Right lobe of liver (tissue), 6 donors: ENCODE results near the gene NDUFC1. TPM values are rescaled to one million over a fixed set of nuclear protein-coding genes. Genes with fewer than 3 reads are reported as not detected.

Experiments
- ATAC-seq, 4 donors: fragments of 200-7000 bp; cut with Tn5 transposase; one replicate each; pipeline ENCODE4 v1.9.1; 2020; ENCODE audit warnings: mild to moderate bottlenecking in 4 of 4, moderate library complexity in 4 of 4
- DNase-seq, 3 donors: peaks; one replicate each; pipeline ENCODE4 v3.0.0-alpha.2; 2020
- H3K27ac ChIP-seq, 3 donors: fragments of 200-600 bp; one replicate each; pipeline ENCODE4 v1.8.0; 2022
- H3K27me3 ChIP-seq, 2 donors: fragments of 200-600 bp; one replicate each; pipeline ENCODE4 v1.8.0; 2022
- H3K36me3 ChIP-seq, 4 donors: fragments of 200-600 bp; sonication (generic) in 1 of 4; one replicate each; pipeline versions ENCODE4 v1.5.1 to v1.8.0; 2017 to 2022; ENCODE audit warnings: control low read depth in 1 of 4
- H3K4me1 ChIP-seq, 4 donors: fragments of 200-600 bp; sonication (generic) in 1 of 4; one replicate each; pipeline versions ENCODE4 v1.5.1 to v1.8.0; 2017 to 2022; ENCODE audit warnings: control low read depth in 1 of 4
- H3K4me3 ChIP-seq, 3 donors: fragments of 200-600 bp; one replicate each; pipeline ENCODE4 v1.8.0; 2022
- H3K9me3 ChIP-seq, 4 donors: fragments of 200-600 bp; sonication (generic) in 1 of 4; one replicate each; pipeline versions ENCODE4 v1.5.1 to v1.8.0; 2017 to 2022; ENCODE audit warnings: control low read depth in 1 of 4
- POLR2A ChIP-seq: fragments of 450-650 bp; IDR thresholded peaks from one replicate; pipeline ENCODE4 v1.6.1; 2017; ENCODE audit warnings: antibody characterized with exemption, mild to moderate bottlenecking
- WGBS: methylation state at CpG from one replicate; pipeline ENCODE4 v1.1.6; 2018; ENCODE audit warnings: low coverage, low lambda C conversion rate; ENCODE audit not compliant: insufficient coverage; ENCODE audit errors: missing lambda C conversion rate; 5-methylcytosine and 5-hydroxymethylcytosine counted together
- intact Hi-C, 2 donors: fragments of 100-400 bp; cut with DNase I; formaldehyde crosslinking; loops; one replicate each; pipeline versions ENCODE4 v1.11.2 to v1.14.1; 2022
- total RNA-seq, 6 experiments: library from RNA; depleted of rRNA in 2 of 6; stranded (reverse); fragments of >200 nt in 2 of 6; fragmentation: NEBNext Ultra II Directional in 3 of 6; extraction: Animal tissue kit (Norgen Biotek cat#: 25700) in 3 of 6; gene quantifications; one replicate each; pipeline versions ENCODE4 v1.1.0 to v1.2.4, GENCODE V29; 2016 to 2023
- TF ChIP-seq, protein P1 (sequence below), 4 donors: fragments of 200-600 bp in 3 of 4; fragments of 450-650 bp in 1 of 4; IDR thresholded peaks; one replicate each; pipeline versions ENCODE4 v1.5.1 to v1.8.0; 2016 to 2022; ENCODE audit warnings: antibody characterized with exemption in 4 of 4, mild to moderate bottlenecking in 2 of 4
- donor health status: DM: no; HTN: yes; CAD: no.
- donor health status: DM: no; HTN: no; CAD: no.
- donor health status: DM: no; HTN: no; CAD: no.
- donor health status: DM: no; HTN: yes; CAD: no.
- donor health status: DM: no; HTN: yes; CAD: no.

Gene NDUFC1
- total RNA-seq, 6 experiments from 2014 or later = 24.7 to 41.0 (median 32.1) TPM

DNA sequence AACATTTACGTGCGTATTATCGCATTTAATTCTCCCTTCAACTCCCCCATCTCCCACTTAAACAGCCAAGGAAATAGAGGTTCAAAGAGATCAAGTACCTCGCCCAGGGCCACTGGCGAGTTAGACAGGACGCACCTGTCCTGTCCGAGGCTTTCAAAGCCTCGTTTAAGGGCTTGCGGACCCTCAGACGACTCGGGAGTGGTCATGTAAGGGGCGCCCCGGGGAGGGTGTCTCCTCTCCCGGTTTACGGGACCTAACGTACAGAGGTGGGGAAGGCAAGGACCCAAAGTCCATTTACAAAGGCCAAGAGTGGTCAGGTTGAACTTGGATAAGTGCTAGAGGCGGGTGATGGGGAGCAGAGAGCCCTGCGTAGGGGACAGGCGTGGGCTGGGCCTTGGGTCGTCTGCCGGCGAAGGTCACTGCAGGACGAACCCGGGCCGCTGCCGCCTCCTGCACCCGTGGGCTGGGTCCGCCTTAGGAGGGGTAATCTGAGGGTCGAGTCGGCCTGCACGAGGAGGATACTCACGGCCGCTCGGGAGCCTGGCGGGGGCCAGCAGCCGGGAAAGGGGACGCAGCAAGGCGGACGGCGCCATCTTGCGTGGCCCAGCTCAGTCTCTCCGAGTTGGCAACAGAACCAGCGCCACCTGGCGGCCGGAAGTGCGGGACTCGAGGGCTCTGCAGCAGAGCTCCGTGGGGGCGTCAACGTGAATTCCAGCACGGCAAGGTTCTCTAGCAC is 6.9 kb downstream of the NDUFC1 start:
- H3K4me1 ChIP-seq = peaks cover 0 to 31% (median 2%) of the 10 kb centered on the region in 4 donors
- no peaks in the 10 kb centered on the region for H3K9me3 ChIP-seq
- H3K27ac ChIP-seq = peak overlapping the region; percentile 87 to 92 (median 92)
- peak overlapping the region; percentile 74 to 83 (median 77) for H3K4me3 ChIP-seq
- 0% methylated on average over 27 of the region's 51 CpGs for WGBS
- H3K36me3 ChIP-seq = peaks cover 0 to 33% (median 14%) of the 10 kb centered on the region in 4 donors
- ATAC-seq (peak; percentile 95 to 99 (median 97)), DNase-seq (peak; percentile 97 to 99 (median 98))
- intact Hi-C loops = loop anchor here in 1 of 2 donors (10.0 kb wide), 1 partner anchor 201 kb away; no protein-coding TSS in a partner anchor
- no peaks in the 10 kb centered on the region for H3K27me3 ChIP-seq
- TF ChIP-seq POLR2A = peak; percentile 78
- TF ChIP-seq, protein P1, sequence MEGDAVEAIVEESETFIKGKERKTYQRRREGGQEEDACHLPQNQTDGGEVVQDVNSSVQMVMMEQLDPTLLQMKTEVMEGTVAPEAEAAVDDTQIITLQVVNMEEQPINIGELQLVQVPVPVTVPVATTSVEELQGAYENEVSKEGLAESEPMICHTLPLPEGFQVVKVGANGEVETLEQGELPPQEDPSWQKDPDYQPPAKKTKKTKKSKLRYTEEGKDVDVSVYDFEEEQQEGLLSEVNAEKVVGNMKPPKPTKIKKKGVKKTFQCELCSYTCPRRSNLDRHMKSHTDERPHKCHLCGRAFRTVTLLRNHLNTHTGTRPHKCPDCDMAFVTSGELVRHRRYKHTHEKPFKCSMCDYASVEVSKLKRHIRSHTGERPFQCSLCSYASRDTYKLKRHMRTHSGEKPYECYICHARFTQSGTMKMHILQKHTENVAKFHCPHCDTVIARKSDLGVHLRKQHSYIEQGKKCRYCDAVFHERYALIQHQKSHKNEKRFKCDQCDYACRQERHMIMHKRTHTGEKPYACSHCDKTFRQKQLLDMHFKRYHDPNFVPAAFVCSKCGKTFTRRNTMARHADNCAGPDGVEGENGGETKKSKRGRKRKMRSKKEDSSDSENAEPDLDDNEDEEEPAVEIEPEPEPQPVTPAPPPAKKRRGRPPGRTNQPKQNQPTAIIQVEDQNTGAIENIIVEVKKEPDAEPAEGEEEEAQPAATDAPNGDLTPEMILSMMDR (IDR thresholded peaks at IDR 0.05) = peak; percentile 93 to 99 (median 98)

GRCh38 chr4:139286186-139286698 is 16.0 kb downstream of the NDUFC1 start:
- no peak overlapping the region for H3K27ac ChIP-seq
- no peaks in the 10 kb centered on the region for H3K9me3 ChIP-seq
- H3K36me3 ChIP-seq = peaks cover 0 to 20% (median 10%) of the 10 kb centered on the region in 4 donors
- no peak overlapping the region for H3K4me3 ChIP-seq
- no peak for ATAC-seq
- intact Hi-C loops = no loop called here
- DNase-seq = no peak
- no peaks in the 10 kb centered on the region for H3K27me3 ChIP-seq
- TF ChIP-seq POLR2A = no peak
- TF ChIP-seq, protein P1 (IDR thresholded peaks at IDR 0.05) = no peak
- WGBS = 99% methylated on average over 7 of the region's 7 CpGs
- no peaks in the 10 kb centered on the region for H3K4me1 ChIP-seq

GRCh38 chr4:139282721-139283075 is 19.6 kb downstream of the NDUFC1 start:
- no peaks in the 10 kb centered on the region for H3K9me3 ChIP-seq
- no peak for DNase-seq
- H3K36me3 ChIP-seq = no peaks in the 10 kb centered on the region
- no peak for ATAC-seq
- TF ChIP-seq POLR2A = no peak
- TF ChIP-seq, protein P1 (IDR thresholded peaks at IDR 0.05) = no peak
- intact Hi-C loops = no loop called here
- H3K4me1 ChIP-seq = peaks cover 0 to 14% (median 0%) of the 10 kb centered on the region in 4 donors
- H3K27ac ChIP-seq = no peak overlapping the region
- no peak overlapping the region for H3K4me3 ChIP-seq
- H3K27me3 ChIP-seq = peaks cover 0 to 10% of the 10 kb centered on the region in 2 donors

DNA sequence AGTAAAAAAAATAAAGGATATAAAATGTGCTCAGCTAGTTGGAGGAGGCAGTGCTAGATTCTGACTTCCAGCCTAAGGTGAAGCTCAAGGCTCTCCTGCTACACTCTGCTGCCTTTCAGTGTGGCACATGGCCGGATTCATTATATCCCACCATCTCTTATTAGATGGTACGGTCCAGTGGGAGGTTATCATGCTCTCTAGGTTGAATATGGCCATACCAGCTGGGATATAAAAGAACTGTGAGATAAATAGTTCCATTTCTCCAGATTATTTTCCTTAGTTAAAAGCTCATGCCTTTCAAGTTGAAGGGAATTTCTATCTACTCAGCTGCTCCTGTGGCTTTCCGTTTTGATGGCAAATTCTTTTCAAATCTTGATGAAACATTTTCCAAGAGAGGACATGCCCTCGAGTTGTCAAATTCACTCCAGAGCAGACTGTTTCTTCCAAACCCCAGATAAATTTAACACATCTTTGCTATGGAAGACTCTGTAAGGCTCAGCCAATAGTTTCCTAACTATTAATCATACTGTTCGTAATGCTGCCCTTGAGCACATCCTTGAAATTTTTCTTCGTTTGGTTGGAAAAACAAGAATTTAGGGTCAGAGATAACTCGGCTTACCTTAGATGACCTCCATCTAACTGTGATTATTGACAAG is 20.1 kb downstream of the NDUFC1 start:
- TF ChIP-seq, protein P1 (IDR thresholded peaks at IDR 0.05) = no peak
- no peak for TF ChIP-seq POLR2A

More for the DNA sequence above, 20.1 kb downstream of the NDUFC1 start:
- Histone ChIP-seq H3K27ac (no peak overlapping the region), H3K9me3 (no peaks in the 10 kb centered on the region), H3K4me1 (peaks cover 0 to 14% (median 0%) of the 10 kb centered on the region in 4 donors), H3K27me3 (peaks cover 0 to 10% of the 10 kb centered on the region in 2 donors), H3K36me3 (no peaks in the 10 kb centered on the region), H3K4me3 (no peak overlapping the region)
- 72% methylated on average over 7 of the region's 7 CpGs for WGBS
- no peak for DNase-seq
- intact Hi-C loops = no loop called here
- no peak for ATAC-seq
